Mesothelial cell of epicardium (in vitro differentiated cells): ENCODE data around the gene FAT1. TPM values are rescaled to one million over a fixed set of nuclear protein-coding genes. Genes with fewer than 3 reads are reported as not detected.

Experiments used
- DNase-seq, 2 experiments: peaks; one replicate each; pipeline ENCODE4 v3.0.0; 2021; ENCODE audit warnings: low spot score in 2 of 2; ENCODE audit not compliant: unreplicated experiment in 2 of 2
- H3K27ac Mint-ChIP-seq: 2 replicates; pipeline ENCODE4 v1.8.0; 2021; ENCODE audit warnings: mixed read lengths
- H3K27me3 Mint-ChIP-seq: 2 replicates; pipeline ENCODE4 v1.8.0; 2021; ENCODE audit warnings: low read depth, mixed read lengths
- H3K36me3 Mint-ChIP-seq: 2 replicates; pipeline ENCODE4 v1.8.0; 2021; ENCODE audit warnings: mixed read lengths
- H3K4me1 Mint-ChIP-seq: 2 replicates; pipeline ENCODE4 v1.8.0; 2021; ENCODE audit warnings: mixed read lengths
- H3K4me3 Mint-ChIP-seq: 2 replicates; pipeline ENCODE4 v1.8.0; 2021; ENCODE audit warnings: mild to moderate bottlenecking, moderate library complexity, mixed read lengths
- H3K9me3 Mint-ChIP-seq: 2 replicates; pipeline ENCODE4 v1.8.0; 2021; ENCODE audit warnings: mixed read lengths
- total RNA-seq: library from RNA; stranded (reverse); gene quantifications from 3 replicates; pipeline ENCODE4 v1.2.1, GENCODE V29; 2021
- TF ChIP-seq, protein P1 (sequence below): fragments of 200-600 bp; sonication (generic); IDR thresholded peaks from one replicate; pipeline ENCODE4 v1.5.0; 2021; ENCODE audit warnings: antibody characterized with exemption; ENCODE audit not compliant: unreplicated experiment

Gene FAT1
- total RNA-seq, 1 donor from 2014 or later: 224 TPM

DNA sequence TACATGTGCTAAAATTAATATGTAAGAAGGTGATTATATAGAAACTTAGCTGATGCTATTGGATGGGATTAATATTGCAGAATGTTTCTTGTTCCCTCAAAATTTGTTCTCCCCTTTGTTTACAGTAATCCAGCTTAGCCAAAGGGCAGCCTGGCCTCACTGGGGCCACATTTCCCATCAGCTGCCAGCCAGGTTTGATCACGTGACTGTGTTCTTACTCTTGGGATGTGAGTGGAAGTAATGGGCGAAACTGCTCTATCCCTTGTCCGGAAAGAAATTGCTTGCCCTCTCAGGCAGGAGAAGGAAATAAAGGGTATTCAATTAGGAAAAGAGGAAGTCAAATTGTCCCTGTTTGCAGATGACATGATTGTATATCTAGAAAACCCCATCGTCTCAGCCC lies 44.1 kb upstream of the FAT1 start:
- no peaks in the 10 kb centered on the region for H3K36me3 Mint-ChIP-seq
- DNase-seq: no peak
- TF ChIP-seq, protein P1, sequence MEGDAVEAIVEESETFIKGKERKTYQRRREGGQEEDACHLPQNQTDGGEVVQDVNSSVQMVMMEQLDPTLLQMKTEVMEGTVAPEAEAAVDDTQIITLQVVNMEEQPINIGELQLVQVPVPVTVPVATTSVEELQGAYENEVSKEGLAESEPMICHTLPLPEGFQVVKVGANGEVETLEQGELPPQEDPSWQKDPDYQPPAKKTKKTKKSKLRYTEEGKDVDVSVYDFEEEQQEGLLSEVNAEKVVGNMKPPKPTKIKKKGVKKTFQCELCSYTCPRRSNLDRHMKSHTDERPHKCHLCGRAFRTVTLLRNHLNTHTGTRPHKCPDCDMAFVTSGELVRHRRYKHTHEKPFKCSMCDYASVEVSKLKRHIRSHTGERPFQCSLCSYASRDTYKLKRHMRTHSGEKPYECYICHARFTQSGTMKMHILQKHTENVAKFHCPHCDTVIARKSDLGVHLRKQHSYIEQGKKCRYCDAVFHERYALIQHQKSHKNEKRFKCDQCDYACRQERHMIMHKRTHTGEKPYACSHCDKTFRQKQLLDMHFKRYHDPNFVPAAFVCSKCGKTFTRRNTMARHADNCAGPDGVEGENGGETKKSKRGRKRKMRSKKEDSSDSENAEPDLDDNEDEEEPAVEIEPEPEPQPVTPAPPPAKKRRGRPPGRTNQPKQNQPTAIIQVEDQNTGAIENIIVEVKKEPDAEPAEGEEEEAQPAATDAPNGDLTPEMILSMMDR: no peak
- peaks cover 11% of the 10 kb centered on the region for H3K4me1 Mint-ChIP-seq
- no peak overlapping the region for H3K4me3 Mint-ChIP-seq
- no peak overlapping the region for H3K27ac Mint-ChIP-seq
- H3K27me3 Mint-ChIP-seq: no peaks in the 10 kb centered on the region
- peaks cover 4% of the 10 kb centered on the region for H3K9me3 Mint-ChIP-seq

- Mint-ChIP-seq H3K27ac (no peak overlapping the region), H3K27me3 (no peaks in the 10 kb centered on the region), H3K9me3 (peaks cover 4% of the 10 kb centered on the region), H3K4me1 (peaks cover 9% of the 10 kb centered on the region), H3K4me3 (no peak overlapping the region), H3K36me3 (no peaks in the 10 kb centered on the region)
- no peak for DNase-seq
- TF ChIP-seq, protein P1: no peak
These were observed 42.3 kb upstream of the FAT1 start for GRCh38 chr4:186765673-186766546.

GRCh38 chr4:186765138-186765537 lies 41.5 kb upstream of the FAT1 start:
- Mint-ChIP-seq H3K9me3 (peaks cover 2% of the 10 kb centered on the region), H3K27ac (no peak overlapping the region), H3K4me1 (peaks cover 9% of the 10 kb centered on the region), H3K4me3 (no peak overlapping the region), H3K36me3 (no peaks in the 10 kb centered on the region), H3K27me3 (no peaks in the 10 kb centered on the region)
- no peak for DNase-seq
- TF ChIP-seq, protein P1: no peak

- H3K4me1 Mint-ChIP-seq: peaks cover 9% of the 10 kb centered on the region
- H3K4me3 Mint-ChIP-seq: no peak overlapping the region
- no peak overlapping the region for H3K27ac Mint-ChIP-seq
- no peak for DNase-seq
- H3K9me3 Mint-ChIP-seq: no peaks in the 10 kb centered on the region
- H3K36me3 Mint-ChIP-seq: no peaks in the 10 kb centered on the region
- TF ChIP-seq, protein P1: no peak
- H3K27me3 Mint-ChIP-seq: no peaks in the 10 kb centered on the region
These were observed 40.8 kb upstream of the FAT1 start for GRCh38 chr4:186764457-186764856.

DNA sequence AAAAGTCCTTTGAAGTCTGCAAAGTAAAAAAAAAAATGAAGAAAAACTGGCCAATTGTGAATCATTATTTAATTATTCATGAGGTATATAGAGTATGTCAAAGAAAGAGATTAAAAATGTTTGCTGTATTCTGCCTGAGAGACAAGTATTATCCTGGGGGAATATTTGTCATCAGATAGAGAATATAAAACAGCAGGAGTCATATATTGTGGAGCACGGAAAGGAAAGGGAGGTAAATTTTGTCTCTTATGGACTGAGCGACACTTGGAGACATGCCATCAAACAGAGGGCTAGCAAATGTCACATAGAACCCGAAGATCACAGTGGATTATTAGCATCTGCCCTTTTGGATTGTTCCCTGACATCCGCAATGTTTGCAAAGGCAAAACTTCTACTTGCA lies 39.2 kb upstream of the FAT1 start:
- TF ChIP-seq, protein P1: no peak
- Mint-ChIP-seq H3K9me3 (peaks cover 5% of the 10 kb centered on the region), H3K4me1 (peaks cover 9% of the 10 kb centered on the region), H3K27me3 (no peaks in the 10 kb centered on the region), H3K27ac (no peak overlapping the region), H3K36me3 (no peaks in the 10 kb centered on the region), H3K4me3 (no peak overlapping the region)
- DNase-seq: no peak
